Activated naive CD8-positive, alpha-beta T cell treated with anti-CD3 and anti-CD28 coated beads, Interleukin-2, amount 50 U/mL, for 24 hours (primary cell): ENCODE measurements around the gene WNT11.
"Not testable (repeated sequence)": the region's sequence is repeated elsewhere in the genome, so short reads cannot be mapped to it uniquely, and the experiment has no call there.

Experiments
- ATAC-seq: fragments of 150-1000 bp; cut with Tn5 transposase; one replicate; pipeline ENCODE4 v1.10.0; 2021
- DNase-seq: peaks from one replicate; pipeline ENCODE4 v3.0.0; 2021
- H3K27ac Mint-ChIP-seq: one replicate; pipeline ENCODE4 v1.8.0; 2021; ENCODE audit warnings: mild to moderate bottlenecking, mixed read lengths
- H3K27me3 Mint-ChIP-seq: one replicate; pipeline ENCODE4 v1.8.0; 2021; ENCODE audit warnings: mixed read lengths
- H3K36me3 Mint-ChIP-seq: one replicate; pipeline ENCODE4 v1.8.0; 2021; ENCODE audit warnings: low read depth, mixed read lengths
- H3K4me1 Mint-ChIP-seq: one replicate; pipeline ENCODE4 v1.8.0; 2021; ENCODE audit warnings: mixed read lengths
- H3K4me3 Mint-ChIP-seq: one replicate; pipeline ENCODE4 v1.8.0; 2021; ENCODE audit warnings: mild to moderate bottlenecking, moderate library complexity, mixed read lengths
- H3K9me3 Mint-ChIP-seq: one replicate; pipeline ENCODE4 v1.8.0; 2021; ENCODE audit warnings: mixed read lengths

WNT11 gene

GRCh38 chr11:76206077-76206326, 300 bp downstream of the WNT11 start:
- peaks cover 32% of the 10 kb centered on the region for H3K27me3 Mint-ChIP-seq
- peak overlapping the region; percentile 57 for H3K4me3 Mint-ChIP-seq
- no peak for DNase-seq
- H3K9me3 Mint-ChIP-seq, result no peaks in the 10 kb centered on the region
- no peaks in the 10 kb centered on the region for H3K36me3 Mint-ChIP-seq
- peaks cover 19% of the 10 kb centered on the region for H3K4me1 Mint-ChIP-seq
- no peak overlapping the region for H3K27ac Mint-ChIP-seq
- no peak for ATAC-seq

DNA sequence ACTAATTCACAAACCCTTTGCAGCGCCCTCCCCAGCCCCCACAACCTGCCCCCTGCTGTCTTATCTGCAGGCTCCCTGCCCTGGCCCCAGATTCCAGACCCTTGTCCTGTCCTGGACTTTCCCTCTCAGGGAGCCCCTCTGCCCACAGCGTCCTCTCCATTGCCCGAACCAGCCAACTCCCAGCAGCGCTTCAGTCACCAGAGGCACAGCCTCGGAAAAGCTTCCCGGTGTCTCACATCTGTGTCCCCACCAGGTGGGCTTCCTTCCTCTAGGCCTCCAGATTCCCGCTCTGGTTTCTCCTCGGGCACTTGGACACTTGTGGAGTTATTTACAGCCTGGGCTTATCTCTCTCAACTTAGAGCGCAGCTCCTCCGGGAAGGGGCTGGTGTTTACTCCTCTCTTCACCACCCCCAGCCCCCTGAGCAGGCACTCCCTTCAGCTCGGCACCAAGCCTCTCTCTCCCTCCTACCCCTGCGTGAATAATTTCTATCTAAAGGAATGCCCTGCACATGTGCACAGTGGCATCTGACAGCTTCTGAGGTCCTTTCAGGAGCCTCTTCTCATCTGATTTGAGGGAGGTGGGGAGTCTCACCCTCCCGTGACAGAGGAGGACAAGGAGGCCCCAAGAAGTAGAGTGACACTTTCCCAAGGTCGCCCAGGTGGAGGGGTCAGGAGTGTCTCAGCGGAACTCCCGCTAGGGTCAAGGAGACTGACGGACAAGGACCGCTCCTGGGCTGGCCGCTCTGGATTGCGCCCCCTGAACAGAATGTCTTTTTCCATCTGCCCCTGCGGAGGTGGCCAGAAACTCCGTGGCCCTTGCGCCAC, 838 bp downstream of the WNT11 start:
- H3K27me3 Mint-ChIP-seq, result peaks cover 30% of the 10 kb centered on the region
- no peaks in the 10 kb centered on the region for H3K9me3 Mint-ChIP-seq
- peaks cover 18% of the 10 kb centered on the region for H3K4me1 Mint-ChIP-seq
- DNase-seq (no peak), ATAC-seq (no peak)
- no peaks in the 10 kb centered on the region for H3K36me3 Mint-ChIP-seq
- no peak overlapping the region for H3K27ac Mint-ChIP-seq
- H3K4me3 Mint-ChIP-seq, result peak overlapping the region; percentile 57

GRCh38 chr11:76203937-76204336, 2.4 kb downstream of the WNT11 start:
- DNase-seq (no peak), ATAC-seq (no peak)
- Mint-ChIP-seq H3K36me3 (no peaks in the 10 kb centered on the region), H3K4me3 (no peak overlapping the region), H3K4me1 (peaks cover 18% of the 10 kb centered on the region), H3K27me3 (peaks cover 30% of the 10 kb centered on the region), H3K9me3 (no peaks in the 10 kb centered on the region), H3K27ac (no peak overlapping the region)

- ATAC-seq (no peak), DNase-seq (no peak)
- H3K36me3 Mint-ChIP-seq, result no peaks in the 10 kb centered on the region
- H3K27ac Mint-ChIP-seq, result no peak overlapping the region
- H3K4me3 Mint-ChIP-seq, result no peak overlapping the region
- peaks cover 17% of the 10 kb centered on the region for H3K4me1 Mint-ChIP-seq
- peaks cover 30% of the 10 kb centered on the region for H3K27me3 Mint-ChIP-seq
- H3K9me3 Mint-ChIP-seq, result no peaks in the 10 kb centered on the region
These were observed 3.0 kb downstream of the WNT11 start for GRCh38 chr11:76203131-76203925.

DNA sequence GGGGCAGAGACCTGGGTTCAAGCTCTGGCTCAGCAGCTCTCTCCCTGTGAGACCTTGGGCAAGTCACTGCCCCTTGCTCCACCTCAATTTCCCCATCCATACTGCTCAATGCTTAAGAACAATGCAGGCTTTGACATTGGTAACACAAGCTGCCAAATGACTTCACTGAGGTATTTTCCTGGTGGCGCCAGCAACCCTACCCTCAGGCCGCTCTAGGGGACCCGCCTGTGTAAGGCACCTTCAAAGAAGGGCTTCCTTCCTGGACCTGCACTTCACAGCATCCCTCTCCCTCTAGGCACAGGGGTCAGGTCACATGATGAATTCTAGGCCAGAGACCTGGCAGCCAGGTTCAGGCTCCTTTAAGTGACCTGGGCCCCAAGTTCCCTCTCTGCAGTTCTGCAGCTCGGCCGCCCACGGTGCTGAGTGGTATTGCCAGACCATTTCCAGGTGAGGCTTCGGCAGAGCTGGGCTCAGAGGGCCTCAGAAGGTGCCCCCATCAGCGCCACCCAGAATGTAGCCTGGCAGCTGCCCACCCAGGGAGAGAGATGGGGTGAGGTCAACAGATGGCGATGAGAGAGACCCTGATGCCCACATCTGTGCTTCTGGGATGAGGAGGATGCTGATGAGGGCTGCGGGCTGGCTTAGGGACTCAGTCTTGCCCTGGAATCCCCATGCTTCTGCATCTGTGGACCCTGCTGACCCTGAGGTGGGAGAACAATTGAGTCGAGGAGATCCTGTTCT, 4.5 kb downstream of the WNT11 start:
- Mint-ChIP-seq H3K4me3 (no peak overlapping the region), H3K4me1 (peaks cover 8% of the 10 kb centered on the region), H3K36me3 (no peaks in the 10 kb centered on the region), H3K9me3 (no peaks in the 10 kb centered on the region), H3K27ac (no peak overlapping the region), H3K27me3 (peaks cover 23% of the 10 kb centered on the region)
- DNase-seq (no peak), ATAC-seq (no peak)

- H3K4me1 Mint-ChIP-seq, result peaks cover 4% of the 10 kb centered on the region
- H3K4me3 Mint-ChIP-seq, result no peak overlapping the region
- peaks cover 20% of the 10 kb centered on the region for H3K27me3 Mint-ChIP-seq
- ATAC-seq (no peak), DNase-seq (no peak)
- H3K27ac Mint-ChIP-seq, result no peak overlapping the region
- H3K36me3 Mint-ChIP-seq, result no peaks in the 10 kb centered on the region
- no peaks in the 10 kb centered on the region for H3K9me3 Mint-ChIP-seq
These were observed 5.2 kb downstream of the WNT11 start for GRCh38 chr11:76201056-76201455.

GRCh38 chr11:76200006-76200940, 6.0 kb downstream of the WNT11 start:
- Mint-ChIP-seq H3K9me3 (no peaks in the 10 kb centered on the region), H3K36me3 (no peaks in the 10 kb centered on the region), H3K4me3 (no peak overlapping the region), H3K4me1 (no peaks in the 10 kb centered on the region), H3K27ac (no peak overlapping the region), H3K27me3 (peaks cover 12% of the 10 kb centered on the region)
- ATAC-seq (peak; percentile 14), DNase-seq (no peak)

DNA sequence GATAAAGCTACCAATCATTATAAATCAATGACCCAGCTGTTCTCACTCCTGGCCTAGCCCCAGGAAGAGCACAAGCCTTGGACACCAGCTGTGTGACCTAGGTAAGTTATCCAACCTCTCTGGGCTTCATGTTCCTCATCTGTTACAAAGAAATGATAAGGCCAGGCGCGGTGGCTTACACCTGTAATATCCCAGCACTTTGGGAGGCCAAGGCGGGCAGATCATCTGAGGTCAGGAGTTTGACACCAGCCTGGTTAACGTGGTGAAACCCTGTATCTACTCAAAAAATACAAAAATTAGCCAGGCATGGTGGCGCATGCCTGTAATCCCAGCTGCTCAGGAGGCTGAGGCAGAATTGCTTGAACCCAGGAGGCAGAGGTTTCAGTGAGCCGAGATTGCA, 7.6 kb downstream of the WNT11 start:
- DNase-seq, H3K27ac Mint-ChIP-seq, H3K4me3 Mint-ChIP-seq, H3K4me1 Mint-ChIP-seq, H3K36me3 Mint-ChIP-seq, H3K27me3 Mint-ChIP-seq, H3K9me3 Mint-ChIP-seq, ATAC-seq: not testable (repeated sequence)

GRCh38 chr11:76197941-76198640, 8.2 kb downstream of the WNT11 start:
- Mint-ChIP-seq H3K27ac (no peak overlapping the region), H3K9me3 (no peaks in the 10 kb centered on the region), H3K4me3 (no peak overlapping the region), H3K4me1 (no peaks in the 10 kb centered on the region), H3K36me3 (no peaks in the 10 kb centered on the region), H3K27me3 (no peaks in the 10 kb centered on the region)
- no peak for ATAC-seq
- no peak for DNase-seq

DNA sequence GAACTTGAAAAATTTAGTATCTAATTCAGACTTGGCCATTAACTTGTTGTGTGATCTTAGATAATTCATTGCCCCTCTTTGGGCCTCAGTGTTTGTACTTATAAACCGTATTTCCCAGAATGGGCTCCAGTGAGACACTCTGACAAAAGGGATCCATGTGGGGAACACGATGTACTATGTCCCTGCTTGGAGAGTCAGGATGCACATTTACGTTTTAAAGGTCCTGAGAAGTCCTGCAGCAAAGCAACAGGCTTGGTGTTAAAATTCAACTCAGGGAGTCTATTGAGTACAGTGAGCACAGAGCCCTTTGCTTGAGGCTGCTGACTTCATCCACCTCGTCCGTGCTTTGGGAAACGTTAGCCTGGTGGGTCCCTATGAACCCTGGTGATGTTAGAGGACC, 9.0 kb downstream of the WNT11 start:
- no peaks in the 10 kb centered on the region for H3K9me3 Mint-ChIP-seq
- H3K27ac Mint-ChIP-seq, result no peak overlapping the region
- H3K36me3 Mint-ChIP-seq, result no peaks in the 10 kb centered on the region
- ATAC-seq (no peak), DNase-seq (no peak)
- H3K4me3 Mint-ChIP-seq, result no peak overlapping the region
- no peaks in the 10 kb centered on the region for H3K27me3 Mint-ChIP-seq
- no peaks in the 10 kb centered on the region for H3K4me1 Mint-ChIP-seq

- H3K4me1 Mint-ChIP-seq, result no peaks in the 10 kb centered on the region
- no peaks in the 10 kb centered on the region for H3K9me3 Mint-ChIP-seq
- H3K4me3 Mint-ChIP-seq, result no peak overlapping the region
- no peaks in the 10 kb centered on the region for H3K36me3 Mint-ChIP-seq
- DNase-seq (no peak), ATAC-seq (no peak)
- H3K27me3 Mint-ChIP-seq, result no peaks in the 10 kb centered on the region
- H3K27ac Mint-ChIP-seq, result no peak overlapping the region
These were observed 9.5 kb downstream of the WNT11 start for GRCh38 chr11:76196849-76197248.

DNA sequence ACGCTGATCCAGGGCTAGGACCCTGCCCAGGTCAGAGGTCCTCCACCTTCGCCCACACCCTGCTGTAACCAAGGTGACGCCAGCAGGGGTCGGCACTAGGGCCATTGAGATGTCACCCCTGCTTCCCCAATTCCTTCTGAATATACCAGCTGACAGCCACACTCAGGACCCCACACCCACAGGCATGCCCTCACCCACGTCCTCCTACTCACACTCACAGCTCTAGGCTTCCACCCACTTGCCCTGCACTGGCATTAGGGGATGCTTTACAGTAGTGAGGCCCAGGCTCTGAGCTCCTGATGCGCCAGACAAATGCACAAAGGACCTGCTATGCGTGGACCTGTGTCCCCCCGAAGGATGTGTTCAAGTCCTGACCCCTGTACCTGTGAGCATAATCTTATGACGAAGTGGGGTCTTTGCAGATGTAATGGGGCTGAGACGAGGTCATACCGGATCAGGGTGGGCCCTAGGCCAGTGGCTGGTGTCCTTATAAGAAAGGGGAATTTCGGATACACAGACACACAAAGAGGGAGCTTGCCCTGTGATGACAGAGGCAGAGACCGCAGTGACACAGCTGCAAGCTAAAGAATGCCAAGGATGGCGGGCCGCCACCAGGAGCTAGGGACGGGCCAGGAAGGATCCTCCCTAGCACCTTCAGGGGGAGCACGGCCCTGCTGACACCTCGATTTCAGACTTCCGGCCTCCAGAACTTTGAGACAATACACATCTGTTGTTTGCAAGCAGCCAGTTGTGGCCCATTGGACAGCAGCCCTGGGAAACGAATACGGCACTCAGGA, 11.2 kb downstream of the WNT11 start:
- Mint-ChIP-seq H3K4me1 (no peaks in the 10 kb centered on the region), H3K27me3 (no peaks in the 10 kb centered on the region), H3K9me3 (no peaks in the 10 kb centered on the region), H3K27ac (no peak overlapping the region), H3K36me3 (no peaks in the 10 kb centered on the region), H3K4me3 (no peak overlapping the region)
- ATAC-seq (no peak), DNase-seq (no peak)

DNA sequence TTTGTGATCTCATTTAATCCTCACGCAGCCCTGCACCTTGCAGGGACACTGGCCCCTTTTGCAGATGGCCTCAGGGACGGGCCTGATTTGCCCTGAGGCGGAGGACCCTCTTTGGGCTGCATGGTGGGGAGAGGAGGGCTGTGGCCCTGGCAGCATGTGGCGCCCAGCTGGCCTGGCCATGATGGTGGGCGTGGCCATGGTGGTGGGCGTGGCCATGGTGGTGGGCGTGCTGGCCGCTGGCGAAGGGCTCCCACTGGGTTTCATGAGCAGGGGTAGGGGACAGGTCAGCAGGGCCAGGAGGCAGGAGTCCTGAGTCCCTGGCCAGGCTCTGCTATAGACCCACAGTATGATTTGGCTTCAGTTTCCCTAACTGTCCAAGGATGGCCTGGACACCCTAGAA, 13.1 kb downstream of the WNT11 start:
- Mint-ChIP-seq H3K4me1 (no peaks in the 10 kb centered on the region), H3K4me3 (no peak overlapping the region), H3K27me3 (no peaks in the 10 kb centered on the region), H3K27ac (no peak overlapping the region), H3K36me3 (no peaks in the 10 kb centered on the region), H3K9me3 (no peaks in the 10 kb centered on the region)
- ATAC-seq, result no peak
- no peak for DNase-seq
